Measurements from ENCODE around the gene CYP46A1.

The CYP46A1 gene

GRCh38 chr14:99741227-99741976 is 57.3 kb downstream of the CYP46A1 start:
- no peak for DNase-seq (ENCODE audit: low read depth in 4 of 4, low spot score in 1 of 4)

GRCh38 chr14:99742074-99742473 is 58.0 kb downstream of the CYP46A1 start:
- no peak for DNase-seq (ENCODE audit: low read depth in 4 of 4, low spot score in 1 of 4)

GRCh38 chr14:99742509-99743487 is 58.7 kb downstream of the CYP46A1 start:
- no peak for DNase-seq (ENCODE audit: low read depth in 4 of 4, low spot score in 1 of 4)

- DNase-seq (ENCODE audit: low read depth in 4 of 4, low spot score in 1 of 4) = no peak
Measured at GRCh38 chr14:99744199-99744872, 60.2 kb downstream of the CYP46A1 start.

GRCh38 chr14:99744873-99745224 is 60.8 kb downstream of the CYP46A1 start:
- DNase-seq (ENCODE audit: low read depth in 4 of 4, low spot score in 1 of 4) = no peak

- DNase-seq (ENCODE audit: low read depth in 4 of 4, low spot score in 1 of 4) = no peak
Measured at GRCh38 chr14:99745307-99745951, 61.3 kb downstream of the CYP46A1 start.

GRCh38 chr14:99747167-99747566 is 63.1 kb downstream of the CYP46A1 start:
- DNase-seq (ENCODE audit: low read depth in 4 of 4, low spot score in 1 of 4) = no peak

GRCh38 chr14:99747582-99748330 is 63.7 kb downstream of the CYP46A1 start:
- no peak for DNase-seq (ENCODE audit: low read depth in 4 of 4, low spot score in 1 of 4)

GRCh38 chr14:99748529-99748928 is 64.4 kb downstream of the CYP46A1 start:
- no peak for DNase-seq (ENCODE audit: low read depth in 4 of 4, low spot score in 1 of 4)

GRCh38 chr14:99749142-99749541 is 65.0 kb downstream of the CYP46A1 start:
- DNase-seq (ENCODE audit: low read depth in 4 of 4, low spot score in 1 of 4) = no peak

- DNase-seq (ENCODE audit: low read depth in 4 of 4, low spot score in 1 of 4) = no peak
Measured at GRCh38 chr14:99749763-99750715, 65.9 kb downstream of the CYP46A1 start.

GRCh38 chr14:99750746-99751450 is 66.8 kb downstream of the CYP46A1 start:
- DNase-seq (ENCODE audit: low read depth in 4 of 4, low spot score in 1 of 4) = no peak

- DNase-seq (ENCODE audit: low read depth in 4 of 4, low spot score in 1 of 4) = no peak
Measured at GRCh38 chr14:99751539-99752485, 67.7 kb downstream of the CYP46A1 start.

GRCh38 chr14:99752486-99753121 is 68.5 kb downstream of the CYP46A1 start:
- DNase-seq (ENCODE audit: low read depth in 4 of 4, low spot score in 1 of 4) = no peak

- no peak for DNase-seq (ENCODE audit: low read depth in 4 of 4, low spot score in 1 of 4)
Measured at GRCh38 chr14:99753225-99754140, 69.4 kb downstream of the CYP46A1 start.
